SK-N-SH (cell line): ENCODE measurements around the gene EFCAB8. TPM values are rescaled to one million over a fixed set of nuclear protein-coding genes. Genes with fewer than 3 reads are reported as not detected.

ENCODE experiments used
- CTCF ChIA-PET: fragments of 300-600, 350-600 bp; formaldehyde crosslinking; extraction: SDS; loops from one replicate; lab custom pipeline; 2021; lab: Yijun Ruan, JAX
- POLR2A ChIA-PET: fragments of 350-600 bp; sonication (Branson Sonifier 250); formaldehyde crosslinking; extraction: SDS; loops from one replicate; lab custom pipeline; 2020; ENCODE audit warnings: antibody characterized with exemption, inconsistent platforms; lab: Yijun Ruan, JAX
- DNase-seq: peaks from one replicate; pipeline ENCODE4 v3.0.0; 2012
- H2AFZ ChIP-seq: fragments of 200-600 bp; sonication (generic); 2 replicates; pipeline ENCODE4 v1.8.1; 2016; ENCODE audit warnings: antibody characterized with exemption, mild to moderate bottlenecking, low read depth
- H3F3A ChIP-seq: fragments of 200-600 bp; sonication (generic); replicated peaks from 2 replicates; pipeline ENCODE3; 2016; ENCODE audit warnings: antibody characterized with exemption, mild to moderate bottlenecking; ENCODE audit not compliant: insufficient read depth
- H3K27ac ChIP-seq, 2 experiments: fragments of 200-500 bp in 1 of 2; fragments of 200-600 bp in 1 of 2; sonication (Bioruptor generic) in 1 of 2; sonication (generic), shearing (Covaris generic) in 1 of 2; 2 replicates each; pipeline versions ENCODE4 v1.5.1 to v1.6.1; 2014 to 2016; ENCODE audit warnings: low read depth in 2 of 2, inconsistent platforms in 1 of 2, low read length in 1 of 2, mild to moderate bottlenecking in 1 of 2, mixed read lengths in 1 of 2
- H3K27me3 ChIP-seq: fragments of 200-600 bp; sonication (generic), shearing (Covaris generic); 2 replicates; pipeline ENCODE4 v1.6.1; 2016; ENCODE audit warnings: mixed run types; ENCODE audit not compliant: insufficient read depth
- H3K36me3 ChIP-seq, 2 experiments: fragments of 200-500 bp in 1 of 2; fragments of 200-600 bp in 1 of 2; sonication (Bioruptor generic) in 1 of 2; sonication (generic) in 1 of 2; replicated peaks in 1 of 2; 2 replicates each; pipeline versions ENCODE3 to v1.5.1; 2014 to 2016; ENCODE audit warnings: low read length in 1 of 2, mild to moderate bottlenecking in 1 of 2; ENCODE audit not compliant: insufficient read depth in 2 of 2, control insufficient read depth in 1 of 2
- H3K4me1 ChIP-seq, 2 experiments: fragments of 200-500 bp in 1 of 2; fragments of 200-600 bp in 1 of 2; sonication (Bioruptor generic) in 1 of 2; sonication (generic), shearing (Covaris generic) in 1 of 2; 2 replicates each; pipeline versions ENCODE4 v1.5.1 to v1.6.1; 2014 to 2016; ENCODE audit warnings: low read depth in 1 of 2, low read length in 1 of 2, mixed run types in 1 of 2; ENCODE audit not compliant: insufficient read depth in 2 of 2, control insufficient read depth in 1 of 2
- H3K4me2 ChIP-seq: fragments of 200-600 bp; sonication (generic), shearing (Covaris generic); 2 replicates; pipeline ENCODE4 v1.6.1; 2017; ENCODE audit warnings: mixed run types
- H3K4me3 ChIP-seq, 2 experiments: fragments of 200-500 bp in 1 of 2; fragments of 200-600 bp in 1 of 2; sonication (Bioruptor generic) in 1 of 2; sonication (generic), shearing (Covaris generic) in 1 of 2; 2 replicates each; pipeline versions ENCODE4 v1.5.1 to v1.8.1; 2014 to 2016; ENCODE audit warnings: low read depth in 2 of 2, inconsistent platforms in 1 of 2, low read length in 1 of 2, mild to moderate bottlenecking in 1 of 2, mixed read lengths in 1 of 2, moderate library complexity in 1 of 2
- H3K79me2 ChIP-seq: fragments of 200-600 bp; sonication (generic); 2 replicates; pipeline ENCODE4 v1.8.1; 2017; ENCODE audit warnings: mild to moderate bottlenecking; ENCODE audit not compliant: insufficient read depth
- H3K9ac ChIP-seq: fragments of 200-600 bp; sonication (generic); 2 replicates; pipeline ENCODE4 v1.6.1; 2017; ENCODE audit warnings: mixed run types
- H3K9me2 ChIP-seq: fragments of 200-600 bp; sonication (generic); 2 replicates; pipeline ENCODE4 v1.6.1; 2017; ENCODE audit warnings: mixed run types
- H3K9me3 ChIP-seq: fragments of 200-600 bp; sonication (generic); 2 replicates; pipeline ENCODE4 v1.6.1; 2017; ENCODE audit warnings: mixed run types, mild to moderate bottlenecking, moderate library complexity
- H4K20me1 ChIP-seq: fragments of 200-600 bp; sonication (generic); 2 replicates; pipeline ENCODE4 v1.6.1; 2017; ENCODE audit warnings: mild to moderate bottlenecking, mixed run types; ENCODE audit not compliant: insufficient read depth
- CHD2 ChIP-seq: fragments of 150-350 bp; IDR thresholded peaks from 2 replicates; pipeline ENCODE4 v1.6.1; 2018; ENCODE audit warnings: low read length; ENCODE audit not compliant: partially characterized antibody
- CTCF ChIP-seq: fragments of 200-600 bp; sonication (generic); IDR thresholded peaks from 2 replicates; pipeline ENCODE4 v1.6.1; 2017; ENCODE audit warnings: antibody characterized with exemption, mild to moderate bottlenecking, moderate library complexity
- ELF1 ChIP-seq: IDR thresholded peaks from 2 replicates; pipeline ENCODE4 v1.4.0; 2012
- EZH2phosphoT487 ChIP-seq: fragments of 200-600 bp; sonication (generic); IDR thresholded peaks from 2 replicates; pipeline ENCODE4 v1.6.1; 2017; ENCODE audit warnings: low read depth, mixed run types, mild to moderate bottlenecking, antibody characterized with exemption, moderate library complexity, borderline replicate concordance
- FOSL2 ChIP-seq: IDR thresholded peaks from 2 replicates; pipeline ENCODE4 v1.4.0; 2012; ENCODE audit warnings: low read depth, mild to moderate bottlenecking, moderate library complexity, borderline replicate concordance
- FOXJ3 ChIP-seq: sonication (generic); formaldehyde crosslinking; IDR thresholded peaks from 2 replicates; pipeline ENCODE4 v1.5.1; 2020; ENCODE audit warnings: mild to moderate bottlenecking, missing genetic modification reagents
- FOXM1 ChIP-seq: IDR thresholded peaks from 2 replicates; pipeline ENCODE4 v1.4.0; 2012; ENCODE audit warnings: low read depth, mild to moderate bottlenecking
- GABPA ChIP-seq: IDR thresholded peaks from 2 replicates; pipeline ENCODE4 v1.4.0; 2012; ENCODE audit warnings: low read depth, mild to moderate bottlenecking
- JUND ChIP-seq: IDR thresholded peaks from 2 replicates; pipeline ENCODE4 v1.4.0; 2012
- NFIC ChIP-seq: IDR thresholded peaks from 2 replicates; pipeline ENCODE4 v1.4.0; 2012; ENCODE audit warnings: borderline replicate concordance
- PBX3 ChIP-seq: IDR thresholded peaks from 2 replicates; pipeline ENCODE4; 2012
- RAD21 ChIP-seq: IDR thresholded peaks from 2 replicates; pipeline ENCODE4 v1.6.1; 2012; ENCODE audit warnings: mild to moderate bottlenecking, low read length
- RCOR1 ChIP-seq: fragments of 150-350 bp; IDR thresholded peaks from 2 replicates; pipeline ENCODE4 v1.6.1; 2017; ENCODE audit warnings: antibody characterized with exemption, low read length
- REST ChIP-seq: IDR thresholded peaks from 2 replicates; pipeline ENCODE4 v1.6.1; 2012; ENCODE audit warnings: mild to moderate bottlenecking, low read depth, low read length, moderate library complexity
- RXRA ChIP-seq: IDR thresholded peaks from 2 replicates; pipeline ENCODE4 v1.4.0; 2012; ENCODE audit warnings: low read depth, mild to moderate bottlenecking, borderline replicate concordance
- SIN3A ChIP-seq: IDR thresholded peaks from 2 replicates; pipeline ENCODE4 v1.6.1; 2012; ENCODE audit warnings: low read depth, mild to moderate bottlenecking, low read length, moderate library complexity, borderline replicate concordance
- SMC3 ChIP-seq: IDR thresholded peaks from 2 replicates; pipeline ENCODE4 v1.6.1; 2012; ENCODE audit warnings: low read depth, low read length, improper control_type of control experiment
- TCF12 ChIP-seq: IDR thresholded peaks from 2 replicates; pipeline ENCODE4 v1.4.0; 2012
- WGBS: methylation state at CpG from one replicate; pipeline ENCODE4 v1.1.6; 2017; ENCODE audit warnings: low lambda C conversion rate; 5-methylcytosine and 5-hydroxymethylcytosine counted together
- polyA plus RNA-seq, 3 experiments: library from polyadenylated mRNA; depleted of rRNA; stranded (reverse); fragments of >200 nt; gene quantifications; 2 replicates each; pipeline ENCODE4 v1.2.3, GENCODE V29; 2012

The EFCAB8 gene
- polyA plus RNA-seq, 1 of the 3 experiments (the other 2 are of a cell fraction), result not detected

GRCh38 chr20:32885185-32885584, 26.5 kb downstream of the EFCAB8 start:
- no peak overlapping the region for H3K9ac ChIP-seq
- H3K9me3 ChIP-seq, result no peaks in the 10 kb centered on the region
- no peak overlapping the region for H3K27ac ChIP-seq
- H3K9me2 ChIP-seq, result no peaks in the 10 kb centered on the region
- no peak for DNase-seq
- no peaks in the 10 kb centered on the region; the same call in 1 of the 2 replicates for H3K27me3 ChIP-seq
- 85% methylated on average over 20 of the region's 20 CpGs for WGBS
- no peaks in the 10 kb centered on the region for H3K4me1 ChIP-seq
- H3K4me2 ChIP-seq, result no peak overlapping the region
- H3K79me2 ChIP-seq, result no peaks in the 10 kb centered on the region
- ChIA-PET POLR2A (no interaction called here), CTCF (interaction anchor here (0.7 to 0.9 kb wide), 2 partner anchors 103 to 440 kb away, joined by 3 read pairs; no protein-coding TSS in a partner anchor)
- no peak overlapping the region for H2AFZ ChIP-seq
- TF ChIP-seq FOXJ3 (CRISPR knock-in tag) (no peak), SIN3A (no peak), EZH2phosphoT487 (no peak), ELF1 (no peak), TCF12 (no peak), REST (no peak), RCOR1 (no peak), CTCF (no peak), FOSL2 (no peak), SMC3 (no peak)
- H3K4me3 ChIP-seq, result no peak overlapping the region
- no peaks in the 10 kb centered on the region for H4K20me1 ChIP-seq
- H3F3A ChIP-seq, result no peaks in the 10 kb centered on the region
- H3K36me3 ChIP-seq, result no peaks in the 10 kb centered on the region

GRCh38 chr20:32885952-32886351, 27.2 kb downstream of the EFCAB8 start:
- no peak overlapping the region for H3K9ac ChIP-seq
- no peaks in the 10 kb centered on the region for H3K4me1 ChIP-seq
- no peaks in the 10 kb centered on the region for H3K36me3 ChIP-seq
- H3K9me2 ChIP-seq, result no peaks in the 10 kb centered on the region
- H3K9me3 ChIP-seq, result no peaks in the 10 kb centered on the region
- H3F3A ChIP-seq, result no peaks in the 10 kb centered on the region
- 65% methylated on average over 4 of the region's 4 CpGs for WGBS
- no peaks in the 10 kb centered on the region; the same call in 1 of the 2 replicates for H3K27me3 ChIP-seq
- ChIA-PET CTCF (no interaction called here), POLR2A (no interaction called here)
- no peak for TF ChIP-seq JUND
- TF ChIP-seq RCOR1, result no peak
- no peak for TF ChIP-seq SMC3
- TF ChIP-seq RXRA, result no peak
- TF ChIP-seq CHD2, result no peak
- TF ChIP-seq FOXM1, result no peak
- TF ChIP-seq PBX3, result no peak
- no peak for TF ChIP-seq NFIC
- TF ChIP-seq GABPA, result no peak
- no peak for TF ChIP-seq RAD21
- no peak overlapping the region for H3K27ac ChIP-seq
- no peak for DNase-seq
- H4K20me1 ChIP-seq, result no peaks in the 10 kb centered on the region
- no peak overlapping the region for H3K4me2 ChIP-seq
- no peaks in the 10 kb centered on the region for H3K79me2 ChIP-seq
- no peak overlapping the region for H2AFZ ChIP-seq
- no peak overlapping the region for H3K4me3 ChIP-seq
